ENCODE data around the gene POLR3B. TPM values are rescaled to one million over a fixed set of nuclear protein-coding genes. Genes with fewer than 3 reads are reported as not detected.
A peak's percentile ranks its signal among the peaks of the same experiment; 100 is the strongest.

POLR3B gene
- total and polyA plus RNA-seq, 2 donors (not counting 1 experiment from before 2014, with no cell fraction given): 9.9 to 13.6 TPM

GRCh38 chr12:106392759-106393158, 35.2 kb downstream of the POLR3B start:
- Histone ChIP-seq H3K4me2 (ENCODE audit: extremely low read depth, insufficient read depth, low read length) (no peak overlapping the region), H2AFZ (ENCODE audit: low read length) (no peak overlapping the region), H3K36me3 (ENCODE audit: control insufficient read depth, insufficient read depth, low read length) (peaks cover 5% of the 10 kb centered on the region), H4K20me1 (ENCODE audit: control insufficient read depth, extremely low read depth, insufficient read depth, low read length) (no peaks in the 10 kb centered on the region), H3K27ac (ENCODE audit: insufficient read depth, low read length) (no peak overlapping the region), H3K79me2 (ENCODE audit: control insufficient read depth, insufficient read depth, low read length) (no peaks in the 10 kb centered on the region), H3K9me3 (ENCODE audit: control insufficient read depth, insufficient read depth, low read depth, low read length) (no peaks in the 10 kb centered on the region), H3K4me1 (ENCODE audit: control insufficient read depth, extremely low read depth, insufficient read depth, low read length) (no peaks in the 10 kb centered on the region), H3K27me3 (ENCODE audit: control insufficient read depth, insufficient read depth, low read length) (no peaks in the 10 kb centered on the region), H3K4me3 (replicated peaks in 1 of 4; ENCODE audit: control extremely low read depth in 1 of 4, insufficient read depth in 1 of 4, low read depth in 3 of 4, low read length in 4 of 4) (no peak overlapping the region), H3K9ac (ENCODE audit: insufficient read depth, low read length) (no peak overlapping the region)
- DNase-seq (ENCODE audit: low read depth in 2 of 2): no peak
- no peak for TF ChIP-seq CTCF (conservative IDR thresholded peaks at IDR 0.05 in 1 of 2, IDR thresholded peaks at IDR 0.05 in 1 of 2; ENCODE audit: low read depth in 1 of 2, low read length in 2 of 2)
- TF ChIP-seq EZH2 (IDR thresholded peaks at IDR 0.05; ENCODE audit: low read length, missing control alignments): no peak

GRCh38 chr12:106409878-106410277, 52.3 kb downstream of the POLR3B start:
- H3K9ac ChIP-seq (ENCODE audit: insufficient read depth, low read length): no peak overlapping the region
- TF ChIP-seq CTCF (conservative IDR thresholded peaks at IDR 0.05 in 1 of 2, IDR thresholded peaks at IDR 0.05 in 1 of 2; ENCODE audit: low read depth in 1 of 2, low read length in 2 of 2) (no peak), EZH2 (IDR thresholded peaks at IDR 0.05; ENCODE audit: low read length, missing control alignments) (no peak)

GRCh38 chr12:106412563-106412962, 55.0 kb downstream of the POLR3B start:
- no peak overlapping the region for H2AFZ ChIP-seq (ENCODE audit: low read length)
- H3K9ac ChIP-seq (ENCODE audit: insufficient read depth, low read length): no peak overlapping the region
- H4K20me1 ChIP-seq (ENCODE audit: control insufficient read depth, extremely low read depth, insufficient read depth, low read length): no peaks in the 10 kb centered on the region
- no peak overlapping the region for H3K4me3 ChIP-seq (replicated peaks in 1 of 4; ENCODE audit: control extremely low read depth in 1 of 4, insufficient read depth in 1 of 4, low read depth in 3 of 4, low read length in 4 of 4)
- no peaks in the 10 kb centered on the region for H3K79me2 ChIP-seq (ENCODE audit: control insufficient read depth, insufficient read depth, low read length)
- no peaks in the 10 kb centered on the region for H3K9me3 ChIP-seq (ENCODE audit: control insufficient read depth, insufficient read depth, low read depth, low read length)
- no peak overlapping the region for H3K4me2 ChIP-seq (ENCODE audit: extremely low read depth, insufficient read depth, low read length)
- no peak for DNase-seq (ENCODE audit: low read depth in 2 of 2)
- H3K27ac ChIP-seq (ENCODE audit: insufficient read depth, low read length): no peak overlapping the region
- peaks cover 1% of the 10 kb centered on the region for H3K36me3 ChIP-seq (ENCODE audit: control insufficient read depth, insufficient read depth, low read length)
- no peaks in the 10 kb centered on the region for H3K27me3 ChIP-seq (ENCODE audit: control insufficient read depth, insufficient read depth, low read length)
- TF ChIP-seq CTCF (conservative IDR thresholded peaks at IDR 0.05 in 1 of 2, IDR thresholded peaks at IDR 0.05 in 1 of 2; ENCODE audit: low read depth in 1 of 2, low read length in 2 of 2) (no peak), EZH2 (IDR thresholded peaks at IDR 0.05; ENCODE audit: low read length, missing control alignments) (no peak)
- peaks cover 3% of the 10 kb centered on the region for H3K4me1 ChIP-seq (ENCODE audit: control insufficient read depth, extremely low read depth, insufficient read depth, low read length)

More at GRCh38 chr12:106409878-106410277, 52.3 kb downstream of the POLR3B start:
- no peak overlapping the region for H3K4me3 ChIP-seq (replicated peaks in 1 of 4; ENCODE audit: control extremely low read depth in 1 of 4, insufficient read depth in 1 of 4, low read depth in 3 of 4, low read length in 4 of 4)
- peaks cover 1% of the 10 kb centered on the region for H3K36me3 ChIP-seq (ENCODE audit: control insufficient read depth, insufficient read depth, low read length)
- no peak overlapping the region for H3K4me2 ChIP-seq (ENCODE audit: extremely low read depth, insufficient read depth, low read length)
- H2AFZ ChIP-seq (ENCODE audit: low read length): no peak overlapping the region
- H3K79me2 ChIP-seq (ENCODE audit: control insufficient read depth, insufficient read depth, low read length): no peaks in the 10 kb centered on the region
- peak in 1 of 2 donors; percentile 60 for DNase-seq (ENCODE audit: low read depth in 2 of 2)
- H4K20me1 ChIP-seq (ENCODE audit: control insufficient read depth, extremely low read depth, insufficient read depth, low read length): no peaks in the 10 kb centered on the region
- H3K27me3 ChIP-seq (ENCODE audit: control insufficient read depth, insufficient read depth, low read length): no peaks in the 10 kb centered on the region
- H3K4me1 ChIP-seq (ENCODE audit: control insufficient read depth, extremely low read depth, insufficient read depth, low read length): peaks cover 1% of the 10 kb centered on the region
- H3K9me3 ChIP-seq (ENCODE audit: control insufficient read depth, insufficient read depth, low read depth, low read length): no peaks in the 10 kb centered on the region
- H3K27ac ChIP-seq (ENCODE audit: insufficient read depth, low read length): no peak overlapping the region
